ENCODE measurements around the gene TAF8. TPM values are rescaled to one million over a fixed set of nuclear protein-coding genes. Genes with fewer than 3 reads are reported as not detected.

Gene TAF8
- total RNA-seq, 1 experiment from 2014 or later = 22.5 TPM

GRCh38 chr6:42010909-42011308, 39.4 kb upstream of the TAF8 start:
- no peak for TF ChIP-seq EZH2 (IDR thresholded peaks at IDR 0.05; ENCODE audit: borderline replicate concordance, low read depth, low read length, poor library complexity, severe bottlenecking)
- TF ChIP-seq CTCF (conservative IDR thresholded peaks at IDR 0.05; ENCODE audit: low read depth, low read length) = no peak
- no peaks in the 10 kb centered on the region for H3K36me3 ChIP-seq (ENCODE audit: insufficient read depth, low read length, poor library complexity, severe bottlenecking)
- H3K27me3 ChIP-seq (replicated peaks; ENCODE audit: insufficient read depth, low read depth, low read length, poor library complexity) = no peaks in the 10 kb centered on the region
- intact Hi-C loops (cut with micrococcal nuclease; ENCODE audit: unreplicated experiment) = no loop called here
- no peak overlapping the region for H3K4me3 ChIP-seq (ENCODE audit: low read depth, low read length, poor library complexity, severe bottlenecking)
- no TSS peak for BruUV-seq (replicated peaks)
- H3K4me1 ChIP-seq (ENCODE audit: insufficient read depth, low read length, poor library complexity, severe bottlenecking) = no peaks in the 10 kb centered on the region
- ChIA-PET CTCF (interaction anchor here (0.9 kb wide), 1 partner anchor 48 kb away, joined by 3 read pairs; no protein-coding TSS in a partner anchor), POLR2A (ENCODE audit: low non-redundant PET) (no interaction called here)
- no peaks in the 10 kb centered on the region for H3K9me3 ChIP-seq (ENCODE audit: low read depth, low read length, poor library complexity, severe bottlenecking)
- H3K27ac ChIP-seq (ENCODE audit: low read depth, low read length, poor library complexity, severe bottlenecking) = no peak overlapping the region
- DNase-seq (ENCODE audit: low spot score) = no peak

- no peak overlapping the region for H3K4me3 ChIP-seq (ENCODE audit: low read depth, low read length, poor library complexity, severe bottlenecking)
- intact Hi-C loops (cut with micrococcal nuclease; ENCODE audit: unreplicated experiment) = no loop called here
- H3K9me3 ChIP-seq (ENCODE audit: low read depth, low read length, poor library complexity, severe bottlenecking) = no peaks in the 10 kb centered on the region
- BruUV-seq (replicated peaks) = no TSS peak
- no peaks in the 10 kb centered on the region for H3K27me3 ChIP-seq (replicated peaks; ENCODE audit: insufficient read depth, low read depth, low read length, poor library complexity)
- DNase-seq (ENCODE audit: low spot score) = no peak
- no peaks in the 10 kb centered on the region for H3K4me1 ChIP-seq (ENCODE audit: insufficient read depth, low read length, poor library complexity, severe bottlenecking)
- H3K27ac ChIP-seq (ENCODE audit: low read depth, low read length, poor library complexity, severe bottlenecking) = no peak overlapping the region
- ChIA-PET CTCF (no interaction called here), POLR2A (ENCODE audit: low non-redundant PET) (no interaction called here)
- no peaks in the 10 kb centered on the region for H3K36me3 ChIP-seq (ENCODE audit: insufficient read depth, low read length, poor library complexity, severe bottlenecking)
- TF ChIP-seq CTCF (conservative IDR thresholded peaks at IDR 0.05; ENCODE audit: low read depth, low read length) (no peak), EZH2 (IDR thresholded peaks at IDR 0.05; ENCODE audit: borderline replicate concordance, low read depth, low read length, poor library complexity, severe bottlenecking) (no peak)
These were observed 37.7 kb upstream of the TAF8 start for GRCh38 chr6:42012501-42013133.

- intact Hi-C loops (cut with micrococcal nuclease; ENCODE audit: unreplicated experiment) = no loop called here
- Histone ChIP-seq H3K27me3 (replicated peaks; ENCODE audit: insufficient read depth, low read depth, low read length, poor library complexity) (no peaks in the 10 kb centered on the region), H3K4me3 (ENCODE audit: low read depth, low read length, poor library complexity, severe bottlenecking) (no peak overlapping the region), H3K36me3 (ENCODE audit: insufficient read depth, low read length, poor library complexity, severe bottlenecking) (no peaks in the 10 kb centered on the region), H3K27ac (ENCODE audit: low read depth, low read length, poor library complexity, severe bottlenecking) (no peak overlapping the region), H3K4me1 (ENCODE audit: insufficient read depth, low read length, poor library complexity, severe bottlenecking) (no peaks in the 10 kb centered on the region), H3K9me3 (ENCODE audit: low read depth, low read length, poor library complexity, severe bottlenecking) (no peaks in the 10 kb centered on the region)
- TF ChIP-seq CTCF (conservative IDR thresholded peaks at IDR 0.05; ENCODE audit: low read depth, low read length) (no peak), EZH2 (IDR thresholded peaks at IDR 0.05; ENCODE audit: borderline replicate concordance, low read depth, low read length, poor library complexity, severe bottlenecking) (no peak)
- CTCF ChIA-PET = no interaction called here
- no peak for DNase-seq (ENCODE audit: low spot score)
- POLR2A ChIA-PET (ENCODE audit: low non-redundant PET) = no interaction called here
- BruUV-seq (replicated peaks) = no TSS peak
These were observed 37.2 kb upstream of the TAF8 start for GRCh38 chr6:42013134-42013516.
